OCI-LY7 (cell line): ENCODE results near the gene STAMBP.

ENCODE experiments used
- EZH2phosphoT487 ChIP-seq: fragments of 200-600 bp; sonication (generic); IDR thresholded peaks from 2 replicates; pipeline ENCODE4 v1.6.1; 2018; ENCODE audit warnings: low read depth, borderline replicate concordance, mild to moderate bottlenecking, mixed run types, antibody characterized with exemption, low read length, moderate library complexity, mixed read lengths
- TF ChIP-seq, protein P1 (sequence below): fragments of 200-600 bp; sonication (generic); conservative IDR thresholded peaks from 2 replicates; pipeline ENCODE4 v1.5.1; 2014; ENCODE audit warnings: mild to moderate bottlenecking, antibody characterized with exemption, low read length, moderate library complexity, mixed read lengths

DNA sequence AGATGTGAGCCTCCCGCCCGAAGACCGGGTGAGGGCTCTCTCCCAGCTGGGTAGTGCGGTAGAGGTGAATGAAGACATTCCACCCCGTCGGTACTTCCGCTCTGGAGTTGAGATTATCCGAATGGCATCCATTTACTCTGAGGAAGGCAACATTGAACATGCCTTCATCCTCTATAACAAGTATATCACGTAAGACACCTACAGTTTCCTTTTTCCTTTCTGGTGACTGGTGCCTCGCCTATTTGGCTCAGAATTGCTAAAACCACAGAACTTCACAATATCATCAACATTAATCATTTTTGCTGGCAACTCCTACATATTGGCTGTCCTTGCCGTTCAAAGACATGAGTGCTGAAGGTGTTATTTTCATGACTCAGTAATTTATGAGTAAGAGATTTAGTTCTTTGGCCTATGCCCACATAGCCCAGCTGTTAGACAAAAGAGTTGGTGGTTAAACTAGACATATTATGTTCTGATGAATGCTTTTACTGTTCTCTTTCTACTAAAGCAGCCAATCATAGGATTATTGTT, 2.2 kb downstream of the STAMBP start:
- TF ChIP-seq, protein P1, sequence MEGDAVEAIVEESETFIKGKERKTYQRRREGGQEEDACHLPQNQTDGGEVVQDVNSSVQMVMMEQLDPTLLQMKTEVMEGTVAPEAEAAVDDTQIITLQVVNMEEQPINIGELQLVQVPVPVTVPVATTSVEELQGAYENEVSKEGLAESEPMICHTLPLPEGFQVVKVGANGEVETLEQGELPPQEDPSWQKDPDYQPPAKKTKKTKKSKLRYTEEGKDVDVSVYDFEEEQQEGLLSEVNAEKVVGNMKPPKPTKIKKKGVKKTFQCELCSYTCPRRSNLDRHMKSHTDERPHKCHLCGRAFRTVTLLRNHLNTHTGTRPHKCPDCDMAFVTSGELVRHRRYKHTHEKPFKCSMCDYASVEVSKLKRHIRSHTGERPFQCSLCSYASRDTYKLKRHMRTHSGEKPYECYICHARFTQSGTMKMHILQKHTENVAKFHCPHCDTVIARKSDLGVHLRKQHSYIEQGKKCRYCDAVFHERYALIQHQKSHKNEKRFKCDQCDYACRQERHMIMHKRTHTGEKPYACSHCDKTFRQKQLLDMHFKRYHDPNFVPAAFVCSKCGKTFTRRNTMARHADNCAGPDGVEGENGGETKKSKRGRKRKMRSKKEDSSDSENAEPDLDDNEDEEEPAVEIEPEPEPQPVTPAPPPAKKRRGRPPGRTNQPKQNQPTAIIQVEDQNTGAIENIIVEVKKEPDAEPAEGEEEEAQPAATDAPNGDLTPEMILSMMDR: no peak
- no peak for TF ChIP-seq EZH2phosphoT487
